Caki2 (cell line): Measurements from ENCODE around the gene TTYH1. TPM values are rescaled to one million over a fixed set of nuclear protein-coding genes. Genes with fewer than 3 reads are reported as not detected.
"Not testable (repeated sequence)": the region's sequence is repeated elsewhere in the genome, so short reads cannot be mapped to it uniquely, and the experiment has no call there.

Experiments
- DNase-seq: peaks from one replicate; pipeline ENCODE4 v3.0.0-alpha.2; 2015; ENCODE audit warnings: low read depth
- in situ Hi-C: cut with HindIII; loops from 2 replicates; pipeline ENCODE4 v1.10.0; 2016; ENCODE audit warnings: low sequenced_read_pairs, low pct_unique_long_range_greater_than_20kb, mixed read lengths
- total RNA-seq: library from RNA; depleted of rRNA; stranded (reverse); fragments of >200 nt; shearing (Covaris generic); gene quantifications from 2 replicates; pipeline ENCODE4 v1.2.3, GENCODE V29; 2014; ENCODE audit warnings: low replicate concordance

TTYH1 gene
- total RNA-seq, 1 experiment from 2014 or later = not detected

- in situ Hi-C loops = no loop called here
These were observed 47.6 kb downstream of the TTYH1 start for GRCh38 chr19:54462655-54463530.

GRCh38 chr19:54463531-54464043 is 48.3 kb downstream of the TTYH1 start, which contains the start of gene LENG9:
TSS of gene LENG9 (minus strand) at chr19:54463778. CDS start at chr19:54463526, 252 bp downstream.
- in situ Hi-C loops = no loop called here
- DNase-seq = no peak

More at GRCh38 chr19:54462655-54463530, 47.6 kb downstream of the TTYH1 start:
- peak; percentile 58 for DNase-seq

- DNase-seq = peak; percentile 100
- in situ Hi-C loops = no loop called here
These were observed 48.9 kb downstream of the TTYH1 start for GRCh38 chr19:54464044-54464629.

GRCh38 chr19:54464630-54465425 is 49.6 kb downstream of the TTYH1 start:
- DNase-seq = peak; percentile 94
- in situ Hi-C loops = no loop called here

GRCh38 chr19:54465426-54466109 is 50.3 kb downstream of the TTYH1 start:
- no peak for DNase-seq
- in situ Hi-C loops = no loop called here

- in situ Hi-C loops, DNase-seq: not testable (repeated sequence)
These were observed 50.8 kb downstream of the TTYH1 start for GRCh38 chr19:54466110-54466480.

GRCh38 chr19:54469496-54469934 is 54.3 kb downstream of the TTYH1 start:
- DNase-seq = no peak
- in situ Hi-C loops = no loop called here

- in situ Hi-C loops = no loop called here
These were observed 55.1 kb downstream of the TTYH1 start for GRCh38 chr19:54470276-54470887.

GRCh38 chr19:54470991-54471782 is 55.9 kb downstream of the TTYH1 start:
- in situ Hi-C loops = no loop called here
- no peak for DNase-seq

More at GRCh38 chr19:54470276-54470887, 55.1 kb downstream of the TTYH1 start:
- DNase-seq = no peak

GRCh38 chr19:54473071-54473891 is 58.0 kb downstream of the TTYH1 start, which contains the start of gene CDC42EP5:
TSS of gene CDC42EP5 (minus strand) at chr19:54473296. CDS start at chr19:54465547, 7,749 bp downstream.
- in situ Hi-C loops = no loop called here
- no peak for DNase-seq

GRCh38 chr19:54473892-54474372 is 58.7 kb downstream of the TTYH1 start:
- DNase-seq = no peak
- in situ Hi-C loops = no loop called here

GRCh38 chr19:54475706-54476105 is 60.4 kb downstream of the TTYH1 start:
- DNase-seq = no peak
- in situ Hi-C loops = no loop called here

- DNase-seq = no peak
- in situ Hi-C loops = no loop called here
These were observed 62.4 kb downstream of the TTYH1 start for GRCh38 chr19:54477650-54478049.

- in situ Hi-C loops = no loop called here
These were observed 63.5 kb downstream of the TTYH1 start for GRCh38 chr19:54478677-54479266.

GRCh38 chr19:54480051-54480450 is 64.8 kb downstream of the TTYH1 start:
- in situ Hi-C loops = no loop called here
- DNase-seq = no peak

More at GRCh38 chr19:54478677-54479266, 63.5 kb downstream of the TTYH1 start:
- DNase-seq = peak; percentile 30
